ENCODE measurements around the gene ZNF32.

ZNF32 gene, protein sequence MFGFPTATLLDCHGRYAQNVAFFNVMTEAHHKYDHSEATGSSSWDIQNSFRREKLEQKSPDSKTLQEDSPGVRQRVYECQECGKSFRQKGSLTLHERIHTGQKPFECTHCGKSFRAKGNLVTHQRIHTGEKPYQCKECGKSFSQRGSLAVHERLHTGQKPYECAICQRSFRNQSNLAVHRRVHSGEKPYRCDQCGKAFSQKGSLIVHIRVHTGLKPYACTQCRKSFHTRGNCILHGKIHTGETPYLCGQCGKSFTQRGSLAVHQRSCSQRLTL

DNA sequence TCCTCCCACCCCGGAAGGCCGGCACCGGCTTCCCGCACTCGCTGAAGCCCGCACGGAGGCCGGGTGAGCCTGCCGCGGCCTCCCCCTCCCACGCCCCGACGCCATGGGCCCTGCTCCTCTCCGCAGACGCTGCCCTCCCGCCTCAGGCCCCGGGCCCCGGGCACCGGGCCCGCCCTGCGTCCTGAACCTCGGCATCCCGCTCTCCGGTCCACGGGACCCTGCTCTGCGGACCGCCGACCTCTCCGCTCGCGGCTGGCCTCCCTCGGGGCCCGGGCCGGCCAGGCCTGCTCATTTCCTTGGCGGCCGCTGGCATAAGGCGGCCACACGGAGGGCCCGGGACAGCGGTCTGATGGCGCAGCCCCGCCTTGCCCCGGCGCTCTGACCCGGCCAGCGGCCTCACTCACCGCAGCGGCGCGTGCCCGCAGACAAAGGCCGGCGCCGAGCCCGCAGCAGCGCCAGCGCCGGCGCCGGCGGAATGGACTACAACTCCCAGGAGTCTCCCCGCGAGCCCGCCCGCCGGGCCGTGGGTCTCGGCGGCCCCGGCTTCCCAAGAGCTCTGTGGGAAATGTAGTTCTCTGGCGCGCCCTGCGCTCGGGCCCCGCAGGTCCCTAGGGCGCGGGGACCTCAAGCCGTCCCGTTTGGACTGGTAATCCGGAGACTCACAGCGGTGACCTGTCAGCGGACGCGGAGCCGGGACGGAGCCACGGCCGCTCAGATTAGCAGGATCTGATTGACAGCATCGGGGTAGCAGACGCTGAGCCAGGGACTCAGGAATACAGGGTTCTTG lies at the start of gene ZNF32:
Gene ZNF32, minus strand, starts transcription at position 484 of the 787 bp plus-strand sequence. CDS start 2,748 bp downstream, outside the sequence.
- DNase-seq (ENCODE audit: low spot score) = peak; percentile 34

- DNase-seq (ENCODE audit: low spot score) = no peak
Measured at GRCh38 chr10:43698156-43698555, 49.5 kb upstream of the ZNF32 start.

- no peak for DNase-seq (ENCODE audit: low spot score)
Measured at GRCh38 chr10:43696909-43697483, 48.3 kb upstream of the ZNF32 start.

DNA sequence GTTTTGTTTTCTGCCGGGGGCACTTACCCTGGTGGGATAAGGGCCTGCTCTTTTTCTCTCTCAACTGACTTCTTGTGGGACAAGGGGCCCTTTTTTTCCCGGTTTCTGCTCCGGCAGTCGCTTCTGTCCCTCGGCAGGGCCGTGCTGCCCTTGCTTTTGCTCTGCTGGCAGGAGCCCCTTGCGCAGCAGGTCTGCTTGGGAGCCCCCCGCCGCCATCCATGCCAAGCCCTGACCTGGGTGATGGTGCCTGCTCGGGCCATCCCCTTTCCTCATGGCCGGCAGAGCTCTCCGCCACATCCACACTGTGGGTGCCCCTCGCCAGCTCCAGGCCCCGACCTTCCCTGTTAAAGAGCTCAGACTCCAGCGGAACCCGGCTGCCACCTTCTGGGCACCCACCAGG lies 47.0 kb upstream of the ZNF32 start:
- DNase-seq (ENCODE audit: low spot score) = no peak

- no peak for DNase-seq (ENCODE audit: low spot score)
Measured at GRCh38 chr10:43695321-43695720, 46.6 kb upstream of the ZNF32 start.

- no peak for DNase-seq (ENCODE audit: low spot score)
Measured at GRCh38 chr10:43694526-43694925, 45.8 kb upstream of the ZNF32 start.

DNA sequence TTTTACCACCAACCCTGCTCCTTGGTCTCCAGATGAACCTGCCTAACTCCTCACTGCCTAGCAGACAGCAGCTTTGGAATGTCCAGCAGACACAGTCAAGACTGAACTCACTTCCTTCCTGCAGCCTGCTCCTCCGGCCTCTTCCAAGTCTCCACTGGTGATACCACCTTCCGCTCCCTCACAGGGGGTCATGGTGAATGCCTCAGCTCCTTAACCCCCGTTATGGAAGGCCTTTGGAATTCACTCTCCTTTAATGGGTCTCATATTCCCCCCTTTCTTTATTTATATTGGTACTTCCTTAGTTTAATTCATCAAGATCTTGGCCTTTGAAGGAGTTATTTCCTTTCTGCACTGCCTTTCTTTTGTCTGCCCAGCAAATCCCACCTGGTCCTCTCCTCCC lies 44.9 kb upstream of the ZNF32 start:
- DNase-seq (ENCODE audit: low spot score) = no peak

DNA sequence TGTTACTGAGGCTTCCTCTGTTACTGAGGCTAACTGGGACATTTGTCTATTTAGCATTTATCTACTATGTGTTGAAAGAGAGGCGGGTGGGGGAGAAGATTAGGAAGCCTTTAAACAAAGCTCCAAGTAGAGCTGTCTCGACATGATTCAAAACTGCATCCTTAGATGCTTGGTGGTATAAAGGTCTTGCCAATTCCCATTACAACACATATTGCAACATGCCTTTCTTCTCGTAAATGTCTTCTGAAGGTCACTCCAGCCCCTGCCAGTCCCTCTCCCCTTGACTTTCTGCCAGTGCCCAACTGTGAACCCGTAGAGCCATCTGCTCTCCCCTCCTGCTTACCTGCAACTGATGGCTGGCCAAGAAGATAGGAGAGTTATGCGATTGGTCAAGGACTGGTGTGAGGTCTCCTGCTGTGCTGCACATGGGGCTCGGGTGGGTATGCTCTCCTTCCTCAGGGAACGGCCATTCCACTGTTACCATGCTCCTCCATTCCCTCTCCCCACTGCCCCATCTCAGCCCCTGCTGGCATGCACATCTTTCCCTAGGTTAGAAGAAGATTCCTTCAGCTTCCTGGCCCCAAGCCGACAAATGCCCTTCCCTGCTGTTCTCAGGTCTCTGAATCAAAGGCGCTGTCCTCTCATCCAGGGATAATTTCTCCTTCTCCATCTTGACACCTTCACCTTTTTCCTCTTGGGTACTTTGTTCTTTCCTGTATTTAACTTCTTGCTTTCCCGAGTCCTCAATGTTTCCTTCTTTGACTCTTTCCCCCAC lies 43.6 kb upstream of the ZNF32 start:
- DNase-seq (ENCODE audit: low spot score) = no peak

GRCh38 chr10:43691485-43691884 lies 42.8 kb upstream of the ZNF32 start:
- DNase-seq (ENCODE audit: low spot score) = no peak

DNA sequence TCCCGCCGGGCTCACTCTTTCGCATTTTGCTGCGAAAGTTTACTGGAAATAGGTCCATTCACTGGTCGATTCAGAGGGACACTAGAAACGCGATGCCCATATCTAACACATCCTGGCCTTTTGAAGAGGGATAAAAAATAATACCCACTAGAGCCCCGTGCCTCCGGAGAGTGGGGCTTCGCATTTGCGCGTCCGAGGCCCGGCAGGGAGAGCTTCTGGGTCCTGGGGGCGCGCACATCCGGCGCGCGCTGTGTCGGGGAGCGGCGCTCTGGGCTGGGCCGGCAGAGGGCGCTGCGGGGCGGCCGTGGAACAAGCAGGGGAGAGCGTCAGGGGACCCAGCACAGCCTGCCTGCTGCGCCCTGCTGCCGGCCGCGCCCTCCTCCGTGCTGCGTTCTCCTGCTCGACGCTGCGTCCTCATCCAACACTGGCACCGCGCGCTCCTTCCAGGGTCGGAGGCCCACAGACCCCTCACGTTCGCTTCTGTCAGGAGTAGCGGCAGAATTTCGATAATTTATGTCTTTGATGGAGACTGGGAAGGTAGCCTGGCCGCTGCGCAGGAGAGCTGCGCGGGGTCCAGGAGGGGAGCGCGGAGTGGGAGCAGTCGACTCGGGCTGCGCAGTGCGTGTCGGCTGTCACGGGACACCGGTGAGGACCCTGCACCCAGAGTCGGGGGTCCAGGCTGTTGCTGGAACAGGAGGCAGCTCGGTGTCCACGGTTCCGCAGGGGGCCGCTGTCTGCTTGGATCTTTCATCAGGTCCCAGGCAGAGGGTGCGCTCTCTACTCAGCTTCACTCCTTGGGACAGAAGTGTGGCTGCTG lies 41.5 kb upstream of the ZNF32 start:
- DNase-seq (ENCODE audit: low spot score) = peak; percentile 29

- DNase-seq (ENCODE audit: low spot score) = no peak
Measured at GRCh38 chr10:43689618-43689954, 40.9 kb upstream of the ZNF32 start.

GRCh38 chr10:43689007-43689491 lies 40.4 kb upstream of the ZNF32 start:
- no peak for DNase-seq (ENCODE audit: low spot score)

DNA sequence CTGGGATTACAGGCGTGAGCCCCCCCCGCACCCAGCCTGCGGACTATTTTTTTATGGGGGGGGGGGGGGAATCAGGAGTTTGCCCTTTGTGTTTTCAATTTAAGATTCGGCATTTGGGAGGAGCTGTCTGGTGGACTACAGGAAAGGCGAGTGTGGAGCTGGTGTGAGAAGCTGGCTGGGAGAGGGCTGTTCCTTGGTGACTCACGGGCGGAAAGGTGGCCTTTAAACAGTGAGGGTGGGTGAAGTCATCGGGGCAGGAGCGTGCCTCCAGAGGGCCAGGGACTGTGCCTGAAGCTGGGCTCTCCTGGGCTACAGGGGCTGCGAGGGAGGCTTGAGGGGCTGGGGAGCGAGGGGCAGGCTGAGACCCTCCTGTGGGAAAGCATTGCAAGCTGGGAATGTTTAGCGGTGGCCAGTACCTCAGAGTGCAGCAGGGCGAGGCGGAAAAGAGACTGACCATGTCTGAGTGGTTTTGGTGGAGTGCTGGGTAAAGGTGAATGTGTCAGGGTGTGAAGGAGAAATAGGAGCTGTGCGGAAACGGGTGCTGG lies 39.7 kb upstream of the ZNF32 start:
- no peak for DNase-seq (ENCODE audit: low spot score)

DNA sequence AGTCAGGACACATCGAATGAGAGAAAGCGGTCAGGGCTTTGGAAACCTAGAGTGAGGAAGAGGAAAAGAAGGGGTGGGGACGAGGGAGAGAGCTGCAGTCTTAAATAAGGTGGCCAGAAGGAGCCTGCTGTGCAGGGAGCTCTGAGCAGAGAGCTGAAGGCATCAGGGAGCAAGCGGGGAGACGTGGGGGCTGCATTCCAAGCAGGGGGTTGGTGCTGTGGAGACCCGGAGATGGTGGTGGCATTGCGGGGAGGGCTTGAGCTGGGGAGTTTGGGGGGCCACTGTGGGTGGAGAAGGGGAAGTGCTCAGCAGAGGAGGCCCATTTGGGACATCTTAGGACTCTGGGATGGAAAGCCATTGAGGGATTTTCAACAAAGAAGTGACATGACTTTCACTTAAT lies 38.7 kb upstream of the ZNF32 start:
- DNase-seq (ENCODE audit: low spot score) = no peak

DNA sequence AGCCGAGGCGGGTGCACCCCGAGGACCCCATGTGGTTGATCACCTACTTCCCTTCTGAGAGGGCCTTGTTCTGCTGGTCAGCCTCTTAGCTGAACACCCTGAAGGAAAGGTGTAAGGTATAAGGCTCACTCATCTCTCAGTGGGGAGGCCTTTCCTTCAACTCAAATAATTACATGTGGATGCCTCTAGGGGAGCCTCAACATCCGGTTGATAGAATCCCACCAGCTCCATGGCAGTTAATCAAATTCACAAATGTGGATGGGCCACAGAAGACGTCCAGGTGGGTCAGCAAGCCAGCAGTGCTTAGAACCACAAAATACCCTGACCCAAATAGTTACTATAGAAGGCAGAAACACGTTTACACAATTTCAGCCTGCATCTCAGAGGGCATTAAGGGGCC lies 37.7 kb upstream of the ZNF32 start:
- no peak for DNase-seq (ENCODE audit: low spot score)

- DNase-seq (ENCODE audit: low spot score) = no peak
Measured at GRCh38 chr10:43685744-43686143, 37.1 kb upstream of the ZNF32 start.

DNA sequence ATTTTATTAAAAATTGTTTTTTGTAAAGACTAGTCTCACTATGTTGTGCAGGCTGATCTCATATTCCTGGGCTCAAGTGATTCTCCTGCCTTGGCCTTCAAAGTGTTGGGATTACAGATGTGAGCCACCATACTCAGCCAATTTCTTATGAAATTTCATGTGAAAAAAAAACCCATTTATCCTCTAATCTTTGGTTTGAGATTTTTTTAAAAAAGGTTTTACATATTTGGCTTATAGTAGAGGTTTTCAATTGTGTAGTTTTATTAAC lies 35.5 kb upstream of the ZNF32 start:
- no peak for DNase-seq (ENCODE audit: low spot score)

DNA sequence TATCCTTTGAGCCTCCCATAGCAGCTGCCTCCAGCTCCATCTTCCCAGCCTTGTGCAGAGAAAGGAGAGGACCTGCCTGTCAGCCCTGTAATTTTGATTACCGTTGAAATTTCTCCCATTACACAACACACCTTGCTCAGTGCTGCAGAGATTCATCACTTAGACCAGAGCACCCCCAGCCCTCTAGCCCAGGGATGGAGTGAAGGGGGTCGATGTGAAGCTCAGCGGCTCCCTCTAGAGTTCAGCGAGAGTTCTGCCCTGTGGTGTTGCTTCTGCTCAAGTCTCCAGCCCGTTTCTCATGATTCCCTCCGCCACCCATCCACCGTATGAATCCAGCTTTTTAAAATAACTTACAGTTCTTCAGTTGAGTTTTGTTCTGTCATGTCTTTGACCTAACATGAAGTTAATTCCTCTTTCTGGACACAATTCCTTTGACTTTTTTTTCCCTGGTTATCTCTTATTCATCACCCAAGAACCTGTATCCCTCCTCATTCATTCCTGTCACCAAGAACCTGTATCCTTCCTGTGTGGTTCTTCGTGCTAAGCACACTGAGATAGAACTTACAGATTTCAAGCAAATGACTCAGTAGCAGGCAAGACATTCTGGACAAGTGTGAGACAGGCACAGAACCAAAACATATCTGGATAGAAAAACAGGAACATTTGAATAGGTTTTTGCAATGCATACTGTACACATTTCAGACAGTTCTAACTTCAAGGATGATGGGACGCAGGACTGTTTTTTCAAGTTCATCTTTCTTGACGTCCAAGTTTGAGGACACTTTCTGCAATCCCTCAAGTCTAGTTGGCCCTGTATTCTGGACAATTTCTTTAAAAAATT lies 35.0 kb upstream of the ZNF32 start:
- DNase-seq (ENCODE audit: low spot score) = no peak

- DNase-seq (ENCODE audit: low spot score) = no peak
Measured at GRCh38 chr10:43682956-43683355, 34.3 kb upstream of the ZNF32 start.

- no peak for DNase-seq (ENCODE audit: low spot score)
Measured at GRCh38 chr10:43681721-43682120, 33.0 kb upstream of the ZNF32 start.

GRCh38 chr10:43681220-43681619 lies 32.5 kb upstream of the ZNF32 start:
- DNase-seq (ENCODE audit: low spot score) = no peak

Data from hematopoietic multipotent progenitor cell treated with erythropoietin and hydrocortisone succinate and interleukin-3 and kit ligand, for 15 days (in vitro differentiated cells).